Activated T-cell treated with anti-CD3 and anti-CD28 coated beads, Interleukin-2, amount 50 U/mL, for 72 hours (primary cell): Measurements from ENCODE around the gene KCNT1. TPM values are rescaled to one million over a fixed set of nuclear protein-coding genes. Genes with fewer than 3 reads are reported as not detected.

ENCODE experiments used
- ATAC-seq, 2 donors: fragments of 150-1000 bp; cut with Tn5 transposase; replicated peaks in 1 of 2; 2 replicates each; pipeline ENCODE4 v1.10.0; 2021; ENCODE audit warnings: moderate library complexity in 2 of 2, mild to moderate bottlenecking in 1 of 2
- DNase-seq, 2 donors: peaks; one replicate each; pipeline ENCODE4 v3.0.0; 2021 to 2022; ENCODE audit warnings: mixed read lengths in 1 of 2
- H3K27ac Mint-ChIP-seq: one replicate; pipeline ENCODE4 v1.8.0; 2022; ENCODE audit warnings: mild to moderate bottlenecking, moderate library complexity, mixed read lengths
- H3K27me3 Mint-ChIP-seq: one replicate; pipeline ENCODE4 v1.8.0; 2022; ENCODE audit warnings: low read depth, mixed read lengths
- H3K36me3 Mint-ChIP-seq, 2 donors: one replicate each; pipeline ENCODE4 v1.8.0; 2022; ENCODE audit warnings: mixed read lengths in 2 of 2, mild to moderate bottlenecking in 1 of 2; ENCODE audit not compliant: insufficient read depth in 2 of 2
- H3K4me1 Mint-ChIP-seq: one replicate; pipeline ENCODE4 v1.8.0; 2022; ENCODE audit warnings: low read depth, mixed read lengths
- H3K4me3 Mint-ChIP-seq, 2 donors: one replicate each; pipeline ENCODE4 v1.8.0; 2022; ENCODE audit warnings: mild to moderate bottlenecking in 2 of 2, mixed read lengths in 2 of 2, moderate library complexity in 2 of 2
- H3K9me3 Mint-ChIP-seq, 2 donors: one replicate each; pipeline ENCODE4 v1.8.0; 2022; ENCODE audit warnings: mixed read lengths in 2 of 2
- total RNA-seq, 2 donors: library from RNA; stranded (reverse); gene quantifications; one replicate each; pipeline ENCODE4 v1.2.3, GENCODE V29; 2022

The KCNT1 gene
- total RNA-seq, 2 donors from 2014 or later, result not detected

- H3K27ac Mint-ChIP-seq, result no peak overlapping the region
- H3K4me1 Mint-ChIP-seq, result no peaks in the 10 kb centered on the region
- no peaks in the 10 kb centered on the region for H3K36me3 Mint-ChIP-seq
Observed at GRCh38 chr9:135787776-135788575, 86.0 kb downstream of the KCNT1 start.

GRCh38 chr9:135788576-135789300, 86.8 kb downstream of the KCNT1 start:
- Mint-ChIP-seq H3K27ac (no peak overlapping the region), H3K4me3 (no peak overlapping the region), H3K9me3 (no peaks in the 10 kb centered on the region), H3K36me3 (no peaks in the 10 kb centered on the region), H3K27me3 (no peaks in the 10 kb centered on the region), H3K4me1 (no peaks in the 10 kb centered on the region)
- ATAC-seq, result no peak
- no peak for DNase-seq

More at GRCh38 chr9:135787776-135788575, 86.0 kb downstream of the KCNT1 start:
- no peaks in the 10 kb centered on the region for H3K27me3 Mint-ChIP-seq
- no peak overlapping the region for H3K4me3 Mint-ChIP-seq
- ATAC-seq (no peak), DNase-seq (no peak)
- H3K9me3 Mint-ChIP-seq, result no peaks in the 10 kb centered on the region

- Mint-ChIP-seq H3K36me3 (no peaks in the 10 kb centered on the region), H3K27me3 (no peaks in the 10 kb centered on the region), H3K9me3 (no peaks in the 10 kb centered on the region), H3K4me3 (no peak overlapping the region), H3K27ac (no peak overlapping the region), H3K4me1 (no peaks in the 10 kb centered on the region)
- DNase-seq (no peak), ATAC-seq (no peak)
Observed at GRCh38 chr9:135789838-135790291, 87.9 kb downstream of the KCNT1 start.

GRCh38 chr9:135790356-135790755, 88.4 kb downstream of the KCNT1 start:
- DNase-seq (no peak), ATAC-seq (no peak)
- no peaks in the 10 kb centered on the region for H3K9me3 Mint-ChIP-seq
- no peaks in the 10 kb centered on the region for H3K36me3 Mint-ChIP-seq
- no peak overlapping the region for H3K4me3 Mint-ChIP-seq
- H3K27ac Mint-ChIP-seq, result no peak overlapping the region
- H3K27me3 Mint-ChIP-seq, result no peaks in the 10 kb centered on the region
- H3K4me1 Mint-ChIP-seq, result no peaks in the 10 kb centered on the region

- no peak overlapping the region for H3K4me3 Mint-ChIP-seq
- DNase-seq, result no peak
- no peaks in the 10 kb centered on the region for H3K4me1 Mint-ChIP-seq
- H3K27me3 Mint-ChIP-seq, result no peaks in the 10 kb centered on the region
- H3K36me3 Mint-ChIP-seq, result no peaks in the 10 kb centered on the region
- H3K9me3 Mint-ChIP-seq, result no peaks in the 10 kb centered on the region
- no peak for ATAC-seq
- no peak overlapping the region for H3K27ac Mint-ChIP-seq
Observed at GRCh38 chr9:135790850-135791249, 88.9 kb downstream of the KCNT1 start.

GRCh38 chr9:135791431-135792267, 89.7 kb downstream of the KCNT1 start:
- no peaks in the 10 kb centered on the region for H3K27me3 Mint-ChIP-seq
- no peak overlapping the region for H3K27ac Mint-ChIP-seq
- no peak for DNase-seq
- peak in 1 of 2 donors; percentile 12 for ATAC-seq
- H3K4me1 Mint-ChIP-seq, result no peaks in the 10 kb centered on the region
- H3K36me3 Mint-ChIP-seq, result no peaks in the 10 kb centered on the region
- H3K9me3 Mint-ChIP-seq, result no peaks in the 10 kb centered on the region
- H3K4me3 Mint-ChIP-seq, result no peak overlapping the region

- H3K9me3 Mint-ChIP-seq, result no peaks in the 10 kb centered on the region
- DNase-seq (no peak), ATAC-seq (no peak)
- no peak overlapping the region for H3K27ac Mint-ChIP-seq
- no peaks in the 10 kb centered on the region for H3K27me3 Mint-ChIP-seq
- H3K4me3 Mint-ChIP-seq, result no peak overlapping the region
- H3K4me1 Mint-ChIP-seq, result no peaks in the 10 kb centered on the region
- H3K36me3 Mint-ChIP-seq, result no peaks in the 10 kb centered on the region
Observed at GRCh38 chr9:135792268-135793128, 90.5 kb downstream of the KCNT1 start.

GRCh38 chr9:135793221-135794056, 91.5 kb downstream of the KCNT1 start:
- ATAC-seq (no peak), DNase-seq (no peak)
- H3K9me3 Mint-ChIP-seq, result no peaks in the 10 kb centered on the region
- no peak overlapping the region for H3K4me3 Mint-ChIP-seq
- no peaks in the 10 kb centered on the region for H3K4me1 Mint-ChIP-seq
- H3K27ac Mint-ChIP-seq, result no peak overlapping the region
- no peaks in the 10 kb centered on the region for H3K36me3 Mint-ChIP-seq
- no peaks in the 10 kb centered on the region for H3K27me3 Mint-ChIP-seq

- no peaks in the 10 kb centered on the region for H3K4me1 Mint-ChIP-seq
- no peak overlapping the region for H3K4me3 Mint-ChIP-seq
- DNase-seq, result no peak
- H3K27me3 Mint-ChIP-seq, result no peaks in the 10 kb centered on the region
- no peaks in the 10 kb centered on the region for H3K36me3 Mint-ChIP-seq
- H3K9me3 Mint-ChIP-seq, result no peaks in the 10 kb centered on the region
- no peak overlapping the region for H3K27ac Mint-ChIP-seq
- no peak for ATAC-seq
Observed at GRCh38 chr9:135794057-135794335, 92.0 kb downstream of the KCNT1 start.

- H3K9me3 Mint-ChIP-seq, result no peaks in the 10 kb centered on the region
- H3K27me3 Mint-ChIP-seq, result no peaks in the 10 kb centered on the region
- no peak overlapping the region for H3K27ac Mint-ChIP-seq
- DNase-seq (no peak), ATAC-seq (no peak)
- H3K4me1 Mint-ChIP-seq, result no peaks in the 10 kb centered on the region
- no peak overlapping the region for H3K4me3 Mint-ChIP-seq
- no peaks in the 10 kb centered on the region for H3K36me3 Mint-ChIP-seq
Observed at GRCh38 chr9:135794361-135794885, 92.4 kb downstream of the KCNT1 start.

- DNase-seq, result no peak
- H3K4me1 Mint-ChIP-seq, result no peaks in the 10 kb centered on the region
- ATAC-seq, result no peak
- no peaks in the 10 kb centered on the region for H3K27me3 Mint-ChIP-seq
- no peaks in the 10 kb centered on the region for H3K36me3 Mint-ChIP-seq
- H3K9me3 Mint-ChIP-seq, result no peaks in the 10 kb centered on the region
- no peak overlapping the region for H3K4me3 Mint-ChIP-seq
- H3K27ac Mint-ChIP-seq, result no peak overlapping the region
Observed at GRCh38 chr9:135795391-135795790, 93.4 kb downstream of the KCNT1 start.
